ENCODE data around the gene PLA2G6.

DNA sequence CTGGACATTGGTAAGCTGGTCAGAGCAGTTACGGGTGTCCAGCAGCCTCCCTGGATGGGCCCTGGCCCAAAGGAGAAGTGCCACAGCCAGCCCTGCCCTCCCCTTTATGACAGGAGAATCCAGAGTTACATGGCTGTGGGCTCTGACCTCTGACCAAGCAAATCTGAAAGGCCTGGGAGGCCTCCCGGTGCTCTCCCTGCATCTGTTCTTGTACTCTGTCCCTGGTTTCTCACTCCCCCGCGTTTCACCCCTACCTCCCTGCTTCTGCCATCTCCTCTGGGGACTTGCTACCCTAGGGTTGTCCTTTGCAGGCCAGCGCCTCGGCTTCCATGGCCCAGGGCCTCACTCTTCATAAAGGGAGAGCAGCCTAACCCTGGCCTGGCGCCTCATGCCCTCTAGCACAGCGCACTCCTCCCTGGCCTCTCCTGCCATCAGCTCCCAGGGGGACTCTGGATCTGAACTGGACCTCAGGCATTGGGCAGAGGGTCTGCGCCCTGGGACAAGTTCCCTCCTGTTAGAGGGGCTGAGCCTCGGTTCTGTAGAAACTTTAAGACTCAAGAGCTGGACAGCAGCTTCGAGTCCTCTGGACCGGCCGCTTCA, 113.8 kb downstream of the PLA2G6 start:
- TF ChIP-seq, protein P1, sequence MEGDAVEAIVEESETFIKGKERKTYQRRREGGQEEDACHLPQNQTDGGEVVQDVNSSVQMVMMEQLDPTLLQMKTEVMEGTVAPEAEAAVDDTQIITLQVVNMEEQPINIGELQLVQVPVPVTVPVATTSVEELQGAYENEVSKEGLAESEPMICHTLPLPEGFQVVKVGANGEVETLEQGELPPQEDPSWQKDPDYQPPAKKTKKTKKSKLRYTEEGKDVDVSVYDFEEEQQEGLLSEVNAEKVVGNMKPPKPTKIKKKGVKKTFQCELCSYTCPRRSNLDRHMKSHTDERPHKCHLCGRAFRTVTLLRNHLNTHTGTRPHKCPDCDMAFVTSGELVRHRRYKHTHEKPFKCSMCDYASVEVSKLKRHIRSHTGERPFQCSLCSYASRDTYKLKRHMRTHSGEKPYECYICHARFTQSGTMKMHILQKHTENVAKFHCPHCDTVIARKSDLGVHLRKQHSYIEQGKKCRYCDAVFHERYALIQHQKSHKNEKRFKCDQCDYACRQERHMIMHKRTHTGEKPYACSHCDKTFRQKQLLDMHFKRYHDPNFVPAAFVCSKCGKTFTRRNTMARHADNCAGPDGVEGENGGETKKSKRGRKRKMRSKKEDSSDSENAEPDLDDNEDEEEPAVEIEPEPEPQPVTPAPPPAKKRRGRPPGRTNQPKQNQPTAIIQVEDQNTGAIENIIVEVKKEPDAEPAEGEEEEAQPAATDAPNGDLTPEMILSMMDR (IDR thresholded peaks at IDR 0.05; ENCODE audit: control extremely low read depth in 1 of 3, insufficient read depth in 1 of 3, low read depth in 1 of 3, low read length in 3 of 3): no peak
- no peak for TF ChIP-seq BRCA1 (IDR thresholded peaks at IDR 0.05; ENCODE audit: low read depth, low read length)
- TF ChIP-seq POLR2AphosphoS5 (IDR thresholded peaks at IDR 0.05; ENCODE audit: low read depth, low read length): no peak
- TF ChIP-seq HDAC2 (IDR thresholded peaks at IDR 0.05; ENCODE audit: borderline replicate concordance in 1 of 2, low read depth in 2 of 2, low read length in 2 of 2): no peak
- TF ChIP-seq EZH2 (IDR thresholded peaks at IDR 0.05; ENCODE audit: low read depth, low read length, severe bottlenecking): no peak
- no peak for TF ChIP-seq POLR2A (IDR thresholded peaks at IDR 0.05; ENCODE audit: control extremely low read depth in 1 of 2, low read depth in 2 of 2, low read length in 2 of 2)
- no peak for TF ChIP-seq FOSL1 (IDR thresholded peaks at IDR 0.05; ENCODE audit: insufficient read depth, low read depth, low read length)
- no peak for TF ChIP-seq YY1 (IDR thresholded peaks at IDR 0.05; ENCODE audit: low read depth, low read length)
- TF ChIP-seq SP2 (IDR thresholded peaks at IDR 0.05; ENCODE audit: low read length): no peak
- no peak for TF ChIP-seq TBP (IDR thresholded peaks at IDR 0.05; ENCODE audit: low read depth, low read length)
- TF ChIP-seq SP1 (IDR thresholded peaks at IDR 0.05; ENCODE audit: low read depth, low read length): no peak
